Spleen (tissue), 7 donors: Measurements from ENCODE around the gene SRPK1.

Source experiments
- POLR2A ChIP-seq, 3 donors: fragments of 450-650 bp; IDR thresholded peaks; one replicate each; pipeline ENCODE4 v1.5.1; 2017; ENCODE audit warnings: antibody characterized with exemption in 3 of 3, mild to moderate bottlenecking in 1 of 3
- POLR2AphosphoS5 ChIP-seq, 3 donors: sonication (generic); formaldehyde crosslinking; IDR thresholded peaks; one replicate each; pipeline ENCODE4 v1.5.1; 2017; ENCODE audit warnings: antibody characterized with exemption in 3 of 3
- TF ChIP-seq, protein P1 (sequence below), 11 experiments: fragments of 200-600 bp in 7 of 11; fragments of 450-650 bp in 4 of 11; sonication (generic) in 4 of 11; IDR thresholded peaks in 8 of 11; conservative IDR thresholded peaks in 3 of 11; 1 replicate in 7 of 11; 2 replicates in 4 of 11; pipeline versions ENCODE4 v1.4.0 to v1.8.0; 2016 to 2021; ENCODE audit warnings: antibody characterized with exemption in 11 of 11, inconsistent platforms in 4 of 11, mild to moderate bottlenecking in 1 of 11
- donor health status: DM: no; HTN: no; CAD: no; lungs with moderate emphysema.
- donor health status: DM: no; HTN: no; CAD: no.
- donor health status: DM: no; HTN: no; CAD: no.

DNA sequence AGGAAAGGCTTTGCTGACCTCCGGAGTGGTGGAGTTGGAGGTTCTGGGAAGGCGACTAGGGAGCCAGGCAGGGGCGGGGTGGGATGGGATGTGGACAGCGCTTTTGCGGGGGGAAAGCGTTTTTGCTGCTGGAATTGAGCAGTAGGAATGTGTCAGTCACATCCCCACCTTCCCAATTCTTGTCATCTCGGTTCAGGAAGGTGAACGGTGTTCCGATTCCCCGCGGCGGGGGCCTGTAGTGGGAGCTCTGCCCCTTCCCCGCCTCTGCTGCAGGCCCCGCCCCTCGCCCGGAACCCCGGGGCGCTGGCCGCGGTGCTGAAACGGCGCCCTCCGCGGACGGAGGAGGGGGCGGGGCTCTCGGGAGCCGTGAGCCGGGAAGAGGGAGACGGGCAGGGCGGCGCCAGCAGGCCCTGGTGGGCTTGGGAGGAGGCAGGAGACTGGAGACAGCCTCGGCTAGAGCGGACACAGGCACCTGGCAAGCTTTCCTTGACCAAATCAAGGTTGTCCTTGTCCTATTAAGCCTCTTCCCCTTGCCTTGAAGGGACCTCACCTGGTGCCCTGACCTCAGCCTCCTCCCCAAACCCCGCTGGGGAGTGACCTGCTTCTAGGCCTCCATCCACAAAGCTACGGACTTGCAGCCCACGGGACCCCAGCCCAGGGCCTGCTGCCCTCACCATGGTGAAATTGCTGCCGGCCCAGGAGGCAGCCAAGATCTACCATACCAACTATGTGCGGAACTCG, 115.7 kb downstream of the SRPK1 start, which contains the start of gene LHFPL5:
- no peak for TF ChIP-seq POLR2A (IDR thresholded peaks at IDR 0.05)
- TF ChIP-seq, protein P1, sequence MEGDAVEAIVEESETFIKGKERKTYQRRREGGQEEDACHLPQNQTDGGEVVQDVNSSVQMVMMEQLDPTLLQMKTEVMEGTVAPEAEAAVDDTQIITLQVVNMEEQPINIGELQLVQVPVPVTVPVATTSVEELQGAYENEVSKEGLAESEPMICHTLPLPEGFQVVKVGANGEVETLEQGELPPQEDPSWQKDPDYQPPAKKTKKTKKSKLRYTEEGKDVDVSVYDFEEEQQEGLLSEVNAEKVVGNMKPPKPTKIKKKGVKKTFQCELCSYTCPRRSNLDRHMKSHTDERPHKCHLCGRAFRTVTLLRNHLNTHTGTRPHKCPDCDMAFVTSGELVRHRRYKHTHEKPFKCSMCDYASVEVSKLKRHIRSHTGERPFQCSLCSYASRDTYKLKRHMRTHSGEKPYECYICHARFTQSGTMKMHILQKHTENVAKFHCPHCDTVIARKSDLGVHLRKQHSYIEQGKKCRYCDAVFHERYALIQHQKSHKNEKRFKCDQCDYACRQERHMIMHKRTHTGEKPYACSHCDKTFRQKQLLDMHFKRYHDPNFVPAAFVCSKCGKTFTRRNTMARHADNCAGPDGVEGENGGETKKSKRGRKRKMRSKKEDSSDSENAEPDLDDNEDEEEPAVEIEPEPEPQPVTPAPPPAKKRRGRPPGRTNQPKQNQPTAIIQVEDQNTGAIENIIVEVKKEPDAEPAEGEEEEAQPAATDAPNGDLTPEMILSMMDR (IDR thresholded peaks at IDR 0.05 in 8 of 11, conservative IDR thresholded peaks at IDR 0.05 in 3 of 11): no peak
- peak in 1 of 3 donors; percentile 63 for TF ChIP-seq POLR2AphosphoS5 (IDR thresholded peaks at IDR 0.05)
